B cell (primary cell): ENCODE measurements around the gene AFG3L2. TPM values are rescaled to one million over a fixed set of nuclear protein-coding genes. Genes with fewer than 3 reads are reported as not detected.
A peak's percentile ranks its signal among the peaks of the same experiment; 100 is the strongest.

Source experiments
- ATAC-seq: fragments of 200-7000 bp; cut with Tn5 transposase; one replicate; pipeline ENCODE4 v1.10.0; 2021; ENCODE audit warnings: low read depth, mild to moderate bottlenecking, moderate number of reproducible peaks, moderate library complexity
- CTCF ChIA-PET: fragments of 350-600 bp; sonication (Branson Sonifier 250); formaldehyde crosslinking; loops from one replicate; lab custom pipeline; 2021; ENCODE audit warnings: antibody characterized with exemption, inconsistent platforms; lab: Charles Lee
- POLR2A ChIA-PET: fragments of 350-600 bp; sonication (Branson Sonifier 250); formaldehyde crosslinking; loops from one replicate; lab custom pipeline; 2021; ENCODE audit warnings: antibody characterized with exemption; lab: Charles Lee
- DNase-seq: peaks from one replicate; pipeline ENCODE4 v3.0.0; 2013
- H2AFZ ChIP-seq: 2 replicates; pipeline ENCODE4 v1.6.1; 2012; ENCODE audit warnings: mild to moderate bottlenecking, low read depth, low read length; ENCODE audit not compliant: insufficient read depth, poor library complexity, severe bottlenecking
- H3K27ac ChIP-seq, 2 donors: 1 replicate in 1 of 2; 2 replicates in 1 of 2; pipeline ENCODE4 v1.5.1; 2012 to 2013; ENCODE audit warnings: low read length in 2 of 2, mild to moderate bottlenecking in 2 of 2, moderate library complexity in 1 of 2
- H3K27me3 ChIP-seq, 4 experiments: fragments of 200-600 bp in 1 of 4; sonication (generic) in 1 of 4; replicated peaks in 1 of 4; 1 replicate in 2 of 4; 2 replicates in 2 of 4; pipeline versions ENCODE4 v1.6.1 to v1.7.0; 2013 to 2016; ENCODE audit warnings: low read length in 3 of 4, mild to moderate bottlenecking in 2 of 4, mixed read lengths in 1 of 4, moderate library complexity in 1 of 4; ENCODE audit not compliant: insufficient read depth in 4 of 4, control insufficient read depth in 3 of 4; ENCODE audit errors: control extremely low read depth in 1 of 4
- H3K36me3 ChIP-seq, 2 experiments: replicated peaks in 1 of 2; 1 replicate in 1 of 2; 2 replicates in 1 of 2; pipeline versions ENCODE4 v1.6.1 to v1.7.1; 2013; ENCODE audit warnings: low read length in 1 of 2; ENCODE audit not compliant: insufficient read depth in 2 of 2, control insufficient read depth in 1 of 2; ENCODE audit errors: control extremely low read depth in 1 of 2, extremely low read depth in 1 of 2
- H3K4me1 ChIP-seq, 2 donors: fragments of 200-600 bp in 1 of 2; sonication (generic) in 1 of 2; 1 replicate in 1 of 2; 2 replicates in 1 of 2; pipeline versions ENCODE4 v1.5.1 to v1.6.1; 2013 to 2017; ENCODE audit warnings: low read length in 2 of 2; ENCODE audit not compliant: control insufficient read depth in 2 of 2, insufficient read depth in 2 of 2
- H3K4me2 ChIP-seq: replicated peaks from 2 replicates; pipeline ENCODE3; 2012; ENCODE audit warnings: mild to moderate bottlenecking, low read depth, low read length; ENCODE audit not compliant: poor library complexity, severe bottlenecking
- H3K4me3 ChIP-seq, 5 experiments: fragments of 200-600 bp in 1 of 5; sonication (generic) in 1 of 5; 1 replicate in 3 of 5; 2 replicates in 2 of 5; pipeline versions ENCODE4 v1.5.1 to v1.7.0; 2011 to 2016; ENCODE audit warnings: low read length in 4 of 5, mild to moderate bottlenecking in 4 of 5, low read depth in 2 of 5, control low read depth in 1 of 5, moderate library complexity in 1 of 5; ENCODE audit not compliant: insufficient read depth in 1 of 5; ENCODE audit errors: control extremely low read depth in 1 of 5, extremely low read depth in 1 of 5
- H3K79me2 ChIP-seq: fragments of 200-600 bp; sonication (generic); one replicate; pipeline ENCODE4 v1.6.0; 2016; ENCODE audit warnings: low read length; ENCODE audit not compliant: control insufficient read depth, insufficient read depth
- H3K9ac ChIP-seq: fragments of 200-600 bp; sonication (generic); 2 replicates; pipeline ENCODE4 v1.6.1; 2017; ENCODE audit warnings: mild to moderate bottlenecking, low read length, moderate library complexity
- H3K9me3 ChIP-seq, 3 donors: one replicate each; pipeline versions ENCODE4 v1.6.1 to v1.7.1; 2013; ENCODE audit warnings: low read length in 2 of 3; ENCODE audit not compliant: control insufficient read depth in 2 of 3, insufficient read depth in 1 of 3; ENCODE audit errors: control extremely low read depth in 1 of 3
- H4K20me1 ChIP-seq: 2 replicates; pipeline ENCODE4 v1.6.0; 2012; ENCODE audit warnings: mild to moderate bottlenecking, low read length; ENCODE audit not compliant: insufficient read depth, control insufficient read depth, poor library complexity, severe bottlenecking
- H3K27ac Mint-ChIP-seq: one replicate; pipeline ENCODE4 v1.8.0; 2021; ENCODE audit warnings: mixed read lengths
- H3K27me3 Mint-ChIP-seq: one replicate; pipeline ENCODE4 v1.8.0; 2021; ENCODE audit warnings: mixed read lengths
- H3K4me1 Mint-ChIP-seq: one replicate; pipeline ENCODE4 v1.8.0; 2021; ENCODE audit warnings: mixed read lengths
- H3K4me3 Mint-ChIP-seq: one replicate; pipeline ENCODE4 v1.8.0; 2021; ENCODE audit warnings: mixed read lengths
- H3K9me3 Mint-ChIP-seq: one replicate; pipeline ENCODE4 v1.8.0; 2022; ENCODE audit warnings: mixed read lengths; ENCODE audit not compliant: insufficient read depth
- CTCF ChIP-seq: fragments of 200-600 bp; IDR thresholded peaks from one replicate; pipeline ENCODE4 v1.8.0; 2022; ENCODE audit warnings: antibody characterized with exemption, mild to moderate bottlenecking
- EZH2 ChIP-seq: IDR thresholded peaks from 2 replicates; pipeline ENCODE4 v1.6.1; 2012; ENCODE audit warnings: borderline replicate concordance, low read depth, mild to moderate bottlenecking, moderate library complexity, low read length; ENCODE audit not compliant: insufficient read depth, poor library complexity, severe bottlenecking
- WGBS: methylation state at CpG from one replicate; pipeline ENCODE4 v1.1.5; 2013; ENCODE audit warnings: missing lambda C conversion rate; ENCODE audit not compliant: insufficient coverage; 5-methylcytosine and 5-hydroxymethylcytosine counted together
- intact Hi-C: fragments of 100-400 bp; cut with micrococcal nuclease; formaldehyde crosslinking; loops from one replicate; pipeline ENCODE4 v1.10.0; 2022
- polyA minus RNA-seq: library from RNA; depleted of rRNA, polyadenylated mRNA; stranded (reverse); fragments of >200 nt; gene quantifications from 2 replicates; pipeline ENCODE4 v1.2.3, GENCODE V29; 2012
- polyA plus RNA-seq: library from polyadenylated mRNA; depleted of rRNA; stranded (reverse); fragments of >200 nt; gene quantifications from 2 replicates; pipeline ENCODE4 v1.2.3, GENCODE V29; 2012
- total RNA-seq, 2 donors: library from RNA; stranded (reverse); fragments of 120-200 nt in 1 of 2; gene quantifications; 1 replicate in 1 of 2; 2 replicates in 1 of 2; pipeline versions ENCODE4 v1.2.3 to v1.2.4, GENCODE V29; 2013 to 2022

The AFG3L2 gene
- 39.2 and 40.7 TPM in 2 replicates for total RNA-seq
- total RNA-seq (2013), result 33.5 TPM
- polyA plus RNA-seq, result 11.9 and 16.1 TPM in 2 replicates
- 19.1 and 20.3 TPM in 2 replicates for polyA minus RNA-seq

- Histone ChIP-seq H4K20me1 (peaks cover 34% of the 10 kb centered on the region), H3K36me3 (peaks cover 0 to 3% of the 10 kb centered on the region in 2 experiments), H3K4me1 (peaks cover 10 to 22% of the 10 kb centered on the region in 2 donors), H3K4me3 (peak within 1 kb of the TSS; percentile 46 to 82 (median 69)), H3K79me2 (peaks cover 47% of the 10 kb centered on the region), H3K4me2 (peak within 1 kb of the TSS; percentile 84), H2AFZ (peak within 1 kb of the TSS; percentile 81), H3K9me3 (peaks cover 0 to 2% (median 0%) of the 10 kb centered on the region in 3 donors), H3K27ac (peak within 1 kb of the TSS; percentile 67 to 96), H3K27me3 (no peaks in the 10 kb centered on the region), H3K9ac (peak within 1 kb of the TSS; percentile 79)
- peak within 1 kb of the TSS; percentile 88 for H3K27ac Mint-ChIP-seq
- intact Hi-C loops, result loop anchor here (1.0 to 5.0 kb wide), 8 partner anchors 30 to 614 kb away; partner anchors contain the start of genes CEP192, CEP76, PRELID3A and TUBB6
- under 1% methylated on average over 99 of the region's 100 CpGs for WGBS
- no peaks in the 10 kb centered on the region for H3K9me3 Mint-ChIP-seq
- peaks cover 33% of the 10 kb centered on the region for H3K4me1 Mint-ChIP-seq
- ChIA-PET CTCF (interaction anchor here (0.6 to 1.8 kb wide), 5 partner anchors 15 to 614 kb away, joined by 3 to 6 read pairs (median 5); partner anchors contain the start of genes CEP76, PRELID3A and PSMG2), POLR2A (interaction anchor here (0.5 to 1.6 kb wide), 9 partner anchors 15 to 1190 kb away, joined by 3 to 15 read pairs (median 4); partner anchors contain the start of genes CEP76, IMPA2, PRELID3A and PSMG2)
- H3K27me3 Mint-ChIP-seq, result no peaks in the 10 kb centered on the region
- TF ChIP-seq CTCF (no peak), EZH2 (no peak)
- peak within 1 kb of the TSS; percentile 92 for H3K4me3 Mint-ChIP-seq
- peak; percentile 87 for ATAC-seq
- DNase-seq, result peak; percentile 100
Measured at GRCh38 chr18:12376754-12377555, at the start of gene AFG3L2. Gene AFG3L2 (minus strand): TSS chr18:12377227. CDS start chr18:12377082, 145 bp downstream.

- no peaks in the 10 kb centered on the region for H3K36me3 ChIP-seq
- peaks cover 0 to 14% (median 2%) of the 10 kb centered on the region in 4 experiments for H3K27me3 ChIP-seq
- Mint-ChIP-seq H3K4me1 (peaks cover 12% of the 10 kb centered on the region), H3K27ac (no peak overlapping the region), H3K4me3 (no peak overlapping the region), H3K27me3 (no peaks in the 10 kb centered on the region), H3K9me3 (no peaks in the 10 kb centered on the region)
- H3K9me3 ChIP-seq, result no peaks in the 10 kb centered on the region
- TF ChIP-seq EZH2 (no peak), CTCF (no peak)
- intact Hi-C loops, result loop anchor here (5.0 kb wide), 1 partner anchor 47 kb away; the partner anchor contains the start of gene AFG3L2
- ChIA-PET POLR2A (no interaction called here), CTCF (no interaction called here)
- no peaks in the 10 kb centered on the region for H3K79me2 ChIP-seq
- H3K4me2 ChIP-seq, result no peak overlapping the region
- DNase-seq (no peak), ATAC-seq (no peak)
- WGBS, result no CpG with 5 or more reads among the region's 4 CpGs
- H2AFZ ChIP-seq, result no peak overlapping the region
- H3K4me3 ChIP-seq, result no peak overlapping the region
- H3K27ac ChIP-seq, result no peak overlapping the region
- H3K4me1 ChIP-seq, result peaks cover 5 to 14% of the 10 kb centered on the region in 2 donors
- H3K9ac ChIP-seq, result no peak overlapping the region
- no peaks in the 10 kb centered on the region for H4K20me1 ChIP-seq
Measured at GRCh38 chr18:12424252-12424651, 47.2 kb upstream of the AFG3L2 start.
